Stimulated activated CD4-positive, alpha-beta T cell treated with anti-CD3 and anti-CD28 coated beads, Interleukin-1b, Interleukin-23, amount 100 ng/mL, for 4 hours (primary cell): ENCODE data around the gene PFKFB4.
"Not testable (repeated sequence)": the region's sequence is repeated elsewhere in the genome, so short reads cannot be mapped to it uniquely, and the experiment has no call there.

Experiments
- DNase-seq, 2 donors: peaks; one replicate each; pipeline ENCODE4 v3.0.0-alpha.2; 2020; ENCODE audit warnings: low read depth in 2 of 2

PFKFB4 gene

GRCh38 chr3:48532271-48532976, 24.2 kb downstream of the PFKFB4 start:
- no peak for DNase-seq

GRCh38 chr3:48530701-48531100, 25.9 kb downstream of the PFKFB4 start:
- DNase-seq, result not testable (repeated sequence)

- DNase-seq, result no peak
Measured at GRCh38 chr3:48528754-48529153, 27.8 kb downstream of the PFKFB4 start.

DNA sequence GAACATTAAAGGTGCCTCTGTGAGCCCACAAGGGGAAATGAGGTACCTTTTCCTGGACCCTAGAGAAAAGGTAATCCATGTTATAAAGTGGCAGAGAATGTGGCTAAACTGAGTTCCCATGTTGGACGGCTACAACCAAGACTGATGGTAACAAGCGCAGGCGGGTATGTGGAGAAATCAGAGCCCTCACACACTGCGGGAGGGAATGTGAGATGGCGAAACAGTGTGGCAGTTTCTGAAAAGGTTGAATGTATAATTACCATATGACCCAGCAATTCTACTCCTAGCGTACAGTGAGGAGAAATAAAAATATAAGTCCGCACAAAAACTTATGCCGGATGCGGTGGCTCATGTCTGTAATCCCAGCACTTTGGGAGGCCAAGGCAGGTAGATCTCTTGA, 28.6 kb downstream of the PFKFB4 start:
- no peak for DNase-seq

DNA sequence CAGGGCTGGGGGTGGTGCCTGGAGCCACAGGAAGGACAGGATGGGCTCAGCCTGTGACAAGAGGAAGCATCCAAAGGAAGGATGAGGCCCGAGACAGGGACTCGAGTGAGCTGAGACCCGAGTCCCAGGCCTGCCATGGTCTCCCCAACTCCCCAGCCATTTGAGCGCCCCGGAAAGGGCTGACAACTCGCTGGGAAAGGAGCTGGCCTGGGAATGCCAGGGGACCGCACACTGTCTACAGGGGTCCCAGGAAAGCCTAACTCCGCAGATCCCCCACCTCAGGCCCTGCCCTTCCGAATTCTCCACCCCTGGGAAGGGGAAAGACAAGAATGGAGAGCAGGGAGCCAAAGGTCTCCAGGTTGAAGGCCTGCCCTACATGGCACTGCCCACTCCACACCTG, 31.6 kb downstream of the PFKFB4 start:
- DNase-seq, result no peak

DNA sequence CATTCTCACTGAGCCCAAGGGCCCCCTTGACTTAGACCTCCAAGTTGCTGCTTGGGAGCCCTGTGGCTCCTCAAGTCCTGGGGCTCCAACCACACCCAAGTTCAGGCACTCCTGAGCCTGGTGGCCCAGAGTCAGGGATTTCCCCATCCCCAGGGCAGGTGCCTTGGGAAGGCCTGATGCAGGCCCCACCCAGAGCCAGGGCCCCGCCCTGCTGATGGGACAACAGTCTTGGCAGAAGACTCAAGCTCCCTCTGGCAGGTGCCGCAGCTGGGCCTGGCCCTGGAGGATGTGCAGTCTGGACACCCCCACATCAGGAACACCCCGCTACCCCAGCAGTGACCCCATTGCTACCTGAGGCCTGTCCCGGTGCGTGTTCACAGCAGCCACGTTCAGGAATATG, 35.0 kb downstream of the PFKFB4 start:
- no peak for DNase-seq

DNA sequence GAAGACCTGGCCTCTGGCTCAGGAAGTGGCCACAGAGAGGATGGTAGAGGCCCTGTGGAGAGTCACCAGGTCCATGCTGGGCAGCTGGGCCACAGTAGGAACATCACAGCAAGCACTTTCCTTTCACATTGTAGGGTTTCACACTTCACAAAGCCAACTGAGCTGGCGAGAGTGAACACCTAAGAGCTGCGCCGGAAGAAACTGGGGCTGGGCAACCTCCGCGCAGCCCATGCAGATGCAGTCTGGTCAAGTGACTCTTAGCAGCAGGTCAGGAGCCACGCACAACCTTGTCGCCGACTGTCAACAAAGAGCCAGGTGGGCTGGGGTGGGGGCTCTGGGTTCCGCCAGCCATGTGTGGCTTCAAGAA, 37.3 kb downstream of the PFKFB4 start:
- DNase-seq, result no peak

DNA sequence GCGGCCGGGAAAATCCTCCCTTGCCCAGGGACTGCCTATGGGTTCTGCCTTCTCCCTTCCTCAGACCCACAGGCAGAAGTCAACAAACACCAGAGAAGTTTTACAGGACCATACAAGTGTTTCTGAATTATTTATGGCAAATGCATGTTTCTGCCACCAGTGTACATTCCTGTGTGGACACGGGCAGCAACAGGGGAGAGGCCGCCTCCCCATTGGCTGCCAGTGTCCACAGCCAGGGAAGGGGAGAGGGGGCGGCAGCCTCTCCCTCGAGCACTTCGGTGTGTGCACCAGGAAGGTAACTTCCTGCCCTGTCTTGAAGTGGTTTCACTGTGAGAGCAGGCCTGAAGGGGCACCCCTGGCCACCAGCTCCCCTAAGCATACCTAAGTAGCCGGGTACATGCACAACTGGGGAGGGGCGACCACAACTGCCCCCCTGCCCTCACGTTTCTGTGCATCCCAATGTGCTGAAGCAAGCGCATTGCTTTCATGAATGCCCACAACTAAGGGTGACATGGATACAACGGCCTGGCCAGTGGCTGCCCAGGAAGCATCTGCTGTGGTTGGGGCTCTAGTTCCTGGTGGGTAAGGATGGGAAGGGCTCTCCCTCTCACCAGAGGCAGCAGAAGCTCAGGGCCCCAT, 37.8 kb downstream of the PFKFB4 start:
- no peak for DNase-seq

DNA sequence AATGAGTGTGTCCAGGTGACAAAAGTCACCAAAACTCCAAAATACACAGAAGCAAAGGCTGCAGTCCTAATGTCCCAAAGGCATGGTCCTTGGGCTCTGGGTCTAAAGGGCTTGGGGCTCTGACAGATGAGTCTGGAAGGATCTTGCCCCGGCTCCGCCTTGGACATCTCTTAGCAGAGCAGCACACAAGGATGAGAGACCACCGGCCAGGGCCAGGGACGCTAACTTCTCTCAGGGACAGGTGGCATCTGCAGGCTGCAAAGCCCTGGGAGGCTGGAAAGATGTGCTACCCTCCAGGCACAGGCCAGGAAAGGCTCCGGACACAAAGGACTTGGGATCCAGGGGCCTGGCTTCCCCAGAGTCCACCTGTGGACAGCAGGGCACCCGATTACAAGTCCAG, 38.5 kb downstream of the PFKFB4 start:
- DNase-seq, result no peak

GRCh38 chr3:48516571-48516970, 40.0 kb downstream of the PFKFB4 start:
- no peak for DNase-seq

GRCh38 chr3:48514431-48515227, 42.0 kb downstream of the PFKFB4 start:
- no peak for DNase-seq

DNA sequence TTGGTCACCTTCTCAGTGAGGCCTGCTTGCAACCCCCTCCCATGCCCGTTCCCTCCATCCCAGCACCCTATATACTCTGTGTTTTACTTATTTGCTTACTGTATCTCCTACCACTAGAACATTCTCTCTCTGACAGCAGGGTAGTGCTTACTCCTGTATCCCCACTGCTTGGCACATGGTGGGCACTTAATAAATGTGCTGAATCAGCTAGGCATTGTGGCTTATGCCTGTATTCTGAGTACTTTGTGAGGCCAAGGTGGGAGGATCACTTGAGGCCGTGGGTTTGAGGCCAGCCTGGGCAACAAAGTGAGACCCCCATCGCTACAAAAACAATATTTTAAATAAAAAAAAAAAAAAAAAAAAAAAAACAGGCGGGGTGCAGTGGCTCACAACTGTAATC, 45.1 kb downstream of the PFKFB4 start:
- no peak for DNase-seq

DNA sequence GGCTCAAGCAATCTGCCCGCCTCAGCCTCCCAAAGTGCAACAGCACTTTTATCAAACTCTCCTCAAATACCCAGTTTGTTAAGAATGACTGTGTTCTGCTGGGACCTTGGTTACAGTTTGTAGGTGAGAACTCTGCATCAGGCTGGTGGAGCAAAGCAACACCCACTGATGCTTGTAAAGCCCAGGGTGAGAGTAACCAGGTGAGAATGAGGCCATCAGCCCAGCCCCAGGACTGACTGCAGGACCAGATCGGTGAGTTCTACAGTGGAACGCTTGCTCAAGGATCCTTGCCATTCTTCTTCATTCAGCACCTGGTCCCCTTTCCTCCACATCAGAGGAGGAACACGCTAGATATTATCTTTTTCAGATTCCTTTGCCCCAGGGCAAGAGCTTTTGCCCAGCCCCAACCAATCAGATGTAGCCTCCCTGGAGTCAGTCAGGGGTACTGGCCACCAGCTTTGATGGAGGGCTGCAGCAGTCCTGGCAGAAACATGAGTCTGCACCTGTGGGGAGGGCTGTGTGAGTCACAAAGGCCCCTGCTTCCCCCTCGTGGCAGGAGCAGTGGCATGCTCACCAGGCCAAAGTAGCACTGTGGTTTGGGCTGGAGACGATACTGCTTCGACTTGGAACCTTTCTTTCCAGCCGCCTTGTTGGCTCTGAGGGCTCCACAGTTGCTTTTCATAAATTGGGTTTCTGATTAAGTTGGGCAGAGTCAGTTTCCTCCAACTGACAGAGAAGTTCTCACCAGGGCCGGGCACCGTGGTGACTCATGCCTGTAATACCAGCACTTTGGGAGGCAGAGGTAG, 49.1 kb downstream of the PFKFB4 start:
- DNase-seq, result peak; percentile 48 to 52

GRCh38 chr3:48505968-48506504, 50.6 kb downstream of the PFKFB4 start:
- DNase-seq, result no peak

- no peak for DNase-seq
Measured at GRCh38 chr3:48505146-48505545, 51.5 kb downstream of the PFKFB4 start.

DNA sequence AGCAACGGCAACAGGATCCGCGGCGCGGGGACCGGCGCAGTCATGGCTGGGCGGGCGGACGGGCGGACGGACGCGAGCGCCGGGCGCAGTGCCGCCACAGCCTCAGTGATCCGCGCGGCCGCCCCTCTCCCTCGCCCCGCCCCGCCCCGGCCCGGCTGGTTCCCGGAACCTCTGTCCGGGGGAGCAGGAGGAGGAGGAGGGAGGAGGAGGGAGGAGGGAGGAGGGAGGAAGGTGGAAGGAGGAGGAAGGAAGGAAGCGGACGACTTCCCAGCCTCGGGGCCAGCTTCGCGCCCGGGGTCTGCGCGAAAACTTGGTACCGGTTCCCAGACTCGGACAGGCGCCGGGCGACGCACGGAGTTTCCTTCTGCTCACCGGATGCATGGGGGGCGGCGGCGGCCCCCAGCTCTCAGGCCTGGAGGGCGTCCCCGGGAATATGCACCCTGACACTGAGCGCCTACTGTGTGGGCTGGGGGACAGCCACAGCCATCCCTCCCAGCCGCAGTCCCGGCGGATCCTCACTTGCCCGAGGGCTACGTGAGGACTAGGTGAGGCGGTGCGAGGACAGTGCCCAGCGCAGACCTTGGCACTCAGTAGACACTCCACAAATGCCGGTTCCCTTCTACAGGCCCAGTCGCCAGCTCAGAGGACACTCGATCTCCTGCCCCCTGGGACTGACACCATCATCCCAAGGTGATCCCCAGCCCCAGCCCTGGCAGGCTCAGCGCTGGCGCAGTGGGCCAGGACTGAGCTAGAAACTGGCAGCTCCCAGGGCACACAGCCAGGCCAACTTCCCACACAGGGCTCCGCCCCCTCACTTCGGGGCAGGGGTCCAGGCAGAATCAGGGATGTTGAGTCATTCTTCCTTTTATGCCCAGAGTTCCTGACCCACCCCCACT, 52.3 kb downstream of the PFKFB4 start, which contains the start of gene SHISA5:
Gene SHISA5, minus strand, starts transcription at position 124 of the 896 bp plus-strand sequence. Its CDS starts 80 bp downstream, at position 44.
- peak; percentile 27 to 60 for DNase-seq

GRCh38 chr3:48503401-48504050, 53.1 kb downstream of the PFKFB4 start:
- DNase-seq, result peak in 1 of 2 donors; percentile 11

DNA sequence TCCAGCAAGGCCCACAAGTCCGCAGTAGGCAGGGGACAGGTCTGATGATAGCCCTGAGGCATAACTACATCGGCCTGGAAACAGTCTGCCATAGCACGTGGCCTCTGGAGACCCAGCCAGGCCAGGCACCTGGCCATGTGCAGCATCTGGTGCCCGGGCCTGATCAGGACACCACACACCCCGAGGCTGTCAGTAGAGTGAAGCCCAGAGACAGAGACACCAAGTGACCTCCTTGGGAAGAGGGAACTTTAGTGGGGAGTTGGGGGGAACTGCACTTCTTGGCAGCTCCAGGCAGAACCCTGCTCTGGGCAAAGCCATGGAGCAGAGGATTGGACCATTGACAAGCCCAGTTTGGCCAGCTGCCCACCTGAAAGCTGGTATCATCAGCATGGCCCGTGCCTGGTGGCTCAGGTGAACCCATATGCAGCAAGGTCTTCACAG, 53.9 kb downstream of the PFKFB4 start:
- DNase-seq, result no peak

GRCh38 chr3:48502121-48502520, 54.5 kb downstream of the PFKFB4 start:
- DNase-seq, result no peak

- DNase-seq, result no peak
Measured at GRCh38 chr3:48501196-48501595, 55.4 kb downstream of the PFKFB4 start.
